22Rv1 (cell line): ENCODE measurements around the gene WDR64.
"Not testable (repeated sequence)": the region's sequence is repeated elsewhere in the genome, so short reads cannot be mapped to it uniquely, and the experiment has no call there.

Source experiments
- ZFX ChIP-seq: fragments of 450-650 bp; IDR thresholded peaks from 2 replicates; pipeline ENCODE4 v1.6.1; 2017; ENCODE audit warnings: antibody characterized with exemption, borderline replicate concordance
- TF ChIP-seq, protein P1 (sequence below): fragments of 450-650 bp; IDR thresholded peaks from 2 replicates; pipeline ENCODE4 v1.5.1; 2017; ENCODE audit warnings: mild to moderate bottlenecking

DNA sequence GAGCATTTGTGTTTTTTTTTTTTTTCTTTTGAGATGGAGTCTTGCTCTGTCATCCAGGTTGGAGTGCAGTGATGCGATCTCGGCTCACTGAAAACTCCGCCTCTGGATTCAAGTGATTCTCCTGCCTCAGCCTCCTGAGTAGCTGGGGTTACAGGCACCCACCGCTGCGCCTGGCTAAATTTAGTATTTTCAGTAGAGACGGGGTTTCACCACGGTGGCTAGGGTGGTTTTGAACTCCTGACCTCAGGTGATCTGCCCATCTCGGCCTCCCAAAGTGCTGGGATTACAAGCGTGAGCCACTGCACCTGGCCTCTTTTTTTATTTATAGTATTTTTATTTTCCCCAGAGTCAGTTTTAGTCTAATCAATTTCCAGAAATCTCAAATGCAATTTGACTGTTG lies 174.5 kb downstream of the WDR64 start:
- TF ChIP-seq, protein P1, sequence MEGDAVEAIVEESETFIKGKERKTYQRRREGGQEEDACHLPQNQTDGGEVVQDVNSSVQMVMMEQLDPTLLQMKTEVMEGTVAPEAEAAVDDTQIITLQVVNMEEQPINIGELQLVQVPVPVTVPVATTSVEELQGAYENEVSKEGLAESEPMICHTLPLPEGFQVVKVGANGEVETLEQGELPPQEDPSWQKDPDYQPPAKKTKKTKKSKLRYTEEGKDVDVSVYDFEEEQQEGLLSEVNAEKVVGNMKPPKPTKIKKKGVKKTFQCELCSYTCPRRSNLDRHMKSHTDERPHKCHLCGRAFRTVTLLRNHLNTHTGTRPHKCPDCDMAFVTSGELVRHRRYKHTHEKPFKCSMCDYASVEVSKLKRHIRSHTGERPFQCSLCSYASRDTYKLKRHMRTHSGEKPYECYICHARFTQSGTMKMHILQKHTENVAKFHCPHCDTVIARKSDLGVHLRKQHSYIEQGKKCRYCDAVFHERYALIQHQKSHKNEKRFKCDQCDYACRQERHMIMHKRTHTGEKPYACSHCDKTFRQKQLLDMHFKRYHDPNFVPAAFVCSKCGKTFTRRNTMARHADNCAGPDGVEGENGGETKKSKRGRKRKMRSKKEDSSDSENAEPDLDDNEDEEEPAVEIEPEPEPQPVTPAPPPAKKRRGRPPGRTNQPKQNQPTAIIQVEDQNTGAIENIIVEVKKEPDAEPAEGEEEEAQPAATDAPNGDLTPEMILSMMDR, result not testable (repeated sequence)
- TF ChIP-seq ZFX, result not testable (repeated sequence)
